ENCODE measurements around the gene CAPN8.

The CAPN8 gene

DNA sequence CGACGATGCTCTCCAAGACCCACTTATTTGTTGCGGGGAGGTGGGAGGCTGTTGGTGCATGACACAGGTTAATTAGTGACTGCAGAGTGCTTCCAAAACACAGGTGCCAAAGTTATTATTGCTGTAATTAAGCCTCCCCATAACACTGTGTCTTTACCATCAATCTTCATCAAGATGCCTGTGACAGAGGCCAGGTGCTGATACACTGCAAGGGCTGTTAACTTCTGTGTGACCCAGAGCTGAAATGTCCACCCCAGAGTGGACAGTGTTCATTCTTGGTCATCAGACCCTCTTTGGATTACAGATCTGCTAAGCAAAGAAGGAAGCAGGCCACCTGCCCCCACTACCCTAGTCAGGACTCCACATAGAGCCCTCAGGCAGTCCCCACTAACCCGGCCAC is 55.5 kb downstream of the CAPN8 start:
- H4K20me1 ChIP-seq (ENCODE audit: insufficient read depth) = no peaks in the 10 kb centered on the region
- no peaks in the 10 kb centered on the region for H3K4me1 ChIP-seq (ENCODE audit: low read depth, poor library complexity, severe bottlenecking)
- no peak overlapping the region for H3K9ac ChIP-seq
- TF ChIP-seq, protein P1, sequence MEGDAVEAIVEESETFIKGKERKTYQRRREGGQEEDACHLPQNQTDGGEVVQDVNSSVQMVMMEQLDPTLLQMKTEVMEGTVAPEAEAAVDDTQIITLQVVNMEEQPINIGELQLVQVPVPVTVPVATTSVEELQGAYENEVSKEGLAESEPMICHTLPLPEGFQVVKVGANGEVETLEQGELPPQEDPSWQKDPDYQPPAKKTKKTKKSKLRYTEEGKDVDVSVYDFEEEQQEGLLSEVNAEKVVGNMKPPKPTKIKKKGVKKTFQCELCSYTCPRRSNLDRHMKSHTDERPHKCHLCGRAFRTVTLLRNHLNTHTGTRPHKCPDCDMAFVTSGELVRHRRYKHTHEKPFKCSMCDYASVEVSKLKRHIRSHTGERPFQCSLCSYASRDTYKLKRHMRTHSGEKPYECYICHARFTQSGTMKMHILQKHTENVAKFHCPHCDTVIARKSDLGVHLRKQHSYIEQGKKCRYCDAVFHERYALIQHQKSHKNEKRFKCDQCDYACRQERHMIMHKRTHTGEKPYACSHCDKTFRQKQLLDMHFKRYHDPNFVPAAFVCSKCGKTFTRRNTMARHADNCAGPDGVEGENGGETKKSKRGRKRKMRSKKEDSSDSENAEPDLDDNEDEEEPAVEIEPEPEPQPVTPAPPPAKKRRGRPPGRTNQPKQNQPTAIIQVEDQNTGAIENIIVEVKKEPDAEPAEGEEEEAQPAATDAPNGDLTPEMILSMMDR (conservative IDR thresholded peaks at IDR 0.05; ENCODE audit: low read depth, low read length) = no peak
- H3K4me2 ChIP-seq = no peak overlapping the region
- H3K27ac ChIP-seq = no peak overlapping the region
- H3K36me3 ChIP-seq (ENCODE audit: insufficient read depth) = no peaks in the 10 kb centered on the region
- no peak overlapping the region for H3K4me3 ChIP-seq (IDR thresholded peaks at IDR 0.05; ENCODE audit: insufficient read depth, low read depth, low read length)
- H3K79me2 ChIP-seq (ENCODE audit: insufficient read depth, low read depth) = no peaks in the 10 kb centered on the region
- H2AFZ ChIP-seq (ENCODE audit: low read depth) = no peak overlapping the region
- H3K27me3 ChIP-seq (ENCODE audit: insufficient read depth, low read depth) = no peaks in the 10 kb centered on the region

DNA sequence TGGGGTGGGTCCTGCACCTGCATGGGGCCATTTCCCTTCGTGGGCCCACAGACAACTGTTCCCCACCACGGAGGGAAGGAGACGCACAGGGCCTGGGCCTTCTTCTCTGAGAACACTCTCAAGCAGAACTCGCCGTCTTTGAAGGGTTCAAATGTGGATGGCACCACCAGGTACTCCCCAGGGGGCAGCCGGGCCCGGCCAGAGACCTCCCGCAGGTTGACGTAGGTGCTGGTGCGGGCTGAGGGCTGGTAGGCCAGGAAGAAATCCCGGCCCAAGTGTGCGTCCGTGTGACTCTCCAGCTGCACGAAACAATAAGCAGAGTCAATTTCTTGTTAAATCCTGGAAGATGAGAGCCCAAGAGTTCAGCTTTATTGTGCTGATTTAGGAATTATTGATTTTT is 56.4 kb downstream of the CAPN8 start:
- no peak overlapping the region for H3K4me3 ChIP-seq (IDR thresholded peaks at IDR 0.05; ENCODE audit: insufficient read depth, low read depth, low read length)
- TF ChIP-seq, protein P1 (conservative IDR thresholded peaks at IDR 0.05; ENCODE audit: low read depth, low read length) = no peak
- H3K27me3 ChIP-seq (ENCODE audit: insufficient read depth, low read depth) = no peaks in the 10 kb centered on the region
- H3K9ac ChIP-seq = no peak overlapping the region
- H4K20me1 ChIP-seq (ENCODE audit: insufficient read depth) = no peaks in the 10 kb centered on the region
- no peak overlapping the region for H3K4me2 ChIP-seq
- no peak overlapping the region for H2AFZ ChIP-seq (ENCODE audit: low read depth)
- no peaks in the 10 kb centered on the region for H3K79me2 ChIP-seq (ENCODE audit: insufficient read depth, low read depth)
- no peaks in the 10 kb centered on the region for H3K36me3 ChIP-seq (ENCODE audit: insufficient read depth)
- no peak overlapping the region for H3K27ac ChIP-seq
- H3K4me1 ChIP-seq (ENCODE audit: low read depth, poor library complexity, severe bottlenecking) = no peaks in the 10 kb centered on the region

DNA sequence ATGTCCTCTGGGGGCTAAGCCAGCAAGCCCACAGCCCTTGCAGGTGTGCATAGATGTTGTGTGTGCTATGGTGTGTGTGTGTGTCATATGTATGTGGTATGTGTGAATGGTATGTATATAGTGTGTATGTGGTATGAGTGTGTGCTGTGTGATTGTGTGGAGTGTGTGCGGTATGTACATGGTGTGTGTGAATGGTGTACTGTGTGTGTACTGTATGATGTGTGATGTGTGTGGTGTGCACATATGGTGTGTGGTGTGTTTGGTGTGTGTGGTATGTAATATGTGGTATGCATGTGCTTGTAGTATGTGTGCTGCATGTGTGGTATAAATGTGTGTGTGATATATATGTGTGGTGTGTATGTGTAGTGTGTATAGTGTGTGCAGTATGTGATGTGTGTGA is 107.0 kb downstream of the CAPN8 start:
- Histone ChIP-seq H3K9ac (no peak overlapping the region), H4K20me1 (ENCODE audit: insufficient read depth) (no peaks in the 10 kb centered on the region), H3K27ac (no peak overlapping the region), H3K4me3 (IDR thresholded peaks at IDR 0.05; ENCODE audit: insufficient read depth, low read depth, low read length) (no peak overlapping the region), H3K4me2 (no peak overlapping the region), H3K4me1 (ENCODE audit: low read depth, poor library complexity, severe bottlenecking) (no peaks in the 10 kb centered on the region), H2AFZ (ENCODE audit: low read depth) (no peak overlapping the region), H3K27me3 (ENCODE audit: insufficient read depth, low read depth) (no peaks in the 10 kb centered on the region), H3K36me3 (ENCODE audit: insufficient read depth) (no peaks in the 10 kb centered on the region), H3K79me2 (ENCODE audit: insufficient read depth, low read depth) (no peaks in the 10 kb centered on the region)
- TF ChIP-seq, protein P1 (conservative IDR thresholded peaks at IDR 0.05; ENCODE audit: low read depth, low read length) = no peak

DNA sequence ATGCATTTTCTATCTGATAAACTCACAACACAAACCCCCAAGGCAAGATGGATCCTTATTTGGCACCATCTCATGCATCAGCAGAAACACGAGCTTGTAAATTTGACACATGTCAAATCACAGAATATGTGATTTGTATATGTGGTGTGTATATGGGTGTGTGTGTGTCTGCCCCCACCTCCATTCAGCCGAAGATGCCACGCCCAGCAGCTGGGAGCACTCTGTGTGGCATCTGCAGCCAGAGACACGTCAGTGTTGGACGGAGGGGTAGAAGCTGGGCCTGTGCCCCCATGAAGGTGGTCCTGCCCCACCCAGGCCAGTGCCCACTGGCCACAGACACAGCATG is 108.4 kb downstream of the CAPN8 start:
- no peak overlapping the region for H3K27ac ChIP-seq
- H3K4me2 ChIP-seq = no peak overlapping the region
- TF ChIP-seq, protein P1 (conservative IDR thresholded peaks at IDR 0.05; ENCODE audit: low read depth, low read length) = no peak
- no peaks in the 10 kb centered on the region for H3K79me2 ChIP-seq (ENCODE audit: insufficient read depth, low read depth)
- no peaks in the 10 kb centered on the region for H4K20me1 ChIP-seq (ENCODE audit: insufficient read depth)
- H3K4me3 ChIP-seq (IDR thresholded peaks at IDR 0.05; ENCODE audit: insufficient read depth, low read depth, low read length) = no peak overlapping the region
- H3K27me3 ChIP-seq (ENCODE audit: insufficient read depth, low read depth) = no peaks in the 10 kb centered on the region
- H3K9ac ChIP-seq = no peak overlapping the region
- no peaks in the 10 kb centered on the region for H3K36me3 ChIP-seq (ENCODE audit: insufficient read depth)
- no peaks in the 10 kb centered on the region for H3K4me1 ChIP-seq (ENCODE audit: low read depth, poor library complexity, severe bottlenecking)
- no peak overlapping the region for H2AFZ ChIP-seq (ENCODE audit: low read depth)
